ENCODE results near the gene RFNG. TPM values are rescaled to one million over a fixed set of nuclear protein-coding genes. Genes with fewer than 3 reads are reported as not detected.

Gene RFNG
- total RNA-seq, 2 experiments from 2014 or later: 26.3 to 28.4 TPM

GRCh38 chr17:82036634-82037091 is 14.9 kb downstream of the RFNG start:
- H3K27me3 Mint-ChIP-seq: no peaks in the 10 kb centered on the region
- ChIA-PET CTCF (interaction anchor here (1.3 kb wide), 1 partner anchor 16 kb away, joined by 3 read pairs; no protein-coding TSS in a partner anchor), POLR2A (interaction anchor here (0.8 to 5.3 kb wide), 5 partner anchors 14 to 166 kb away, joined by 3 to 41 read pairs (median 5); partner anchors contain the start of genes ARHGDIA, ASPSCR1, CENPX and GPS1)
- no peak for DNase-seq
- peaks cover 28% of the 10 kb centered on the region for H3K4me1 Mint-ChIP-seq
- peaks cover 8% of the 10 kb centered on the region for H3K36me3 Mint-ChIP-seq (ENCODE audit: low read depth)
- no peaks in the 10 kb centered on the region for H3K9me3 Mint-ChIP-seq
- H3K27ac Mint-ChIP-seq: peak overlapping the region; percentile 31
- peak overlapping the region; percentile 83 for H3K4me3 Mint-ChIP-seq

GRCh38 chr17:82035956-82036633 is 15.5 kb downstream of the RFNG start:
- POLR2A ChIA-PET: interaction anchor here (0.8 to 5.3 kb wide), 6 partner anchors 14 to 164 kb away, joined by 3 to 41 read pairs (median 6); partner anchors contain the start of genes ASPSCR1, CENPX, GPS1 and LRRC45

GRCh38 chr17:82035488-82035887 is 16.1 kb downstream of the RFNG start:
- H3K4me1 Mint-ChIP-seq: peaks cover 27% of the 10 kb centered on the region
- ChIA-PET CTCF (interaction anchor here (1.3 kb wide), 1 partner anchor 14 kb away, joined by 3 read pairs; no protein-coding TSS in a partner anchor), POLR2A (interaction anchor here (0.9 to 5.3 kb wide), 3 partner anchors 14 to 63 kb away, joined by 3 to 41 read pairs (median 6); partner anchors contain the start of genes CENPX and LRRC45)
- peak overlapping the region; percentile 43 for H3K4me3 Mint-ChIP-seq
- no peaks in the 10 kb centered on the region for H3K27me3 Mint-ChIP-seq
- H3K36me3 Mint-ChIP-seq (ENCODE audit: low read depth): peaks cover 8% of the 10 kb centered on the region
- no peaks in the 10 kb centered on the region for H3K9me3 Mint-ChIP-seq
- DNase-seq: no peak
- peak overlapping the region; percentile 18 for H3K27ac Mint-ChIP-seq

More at GRCh38 chr17:82035956-82036633, 15.5 kb downstream of the RFNG start:
- Mint-ChIP-seq H3K4me3 (peak overlapping the region; percentile 83), H3K4me1 (peaks cover 28% of the 10 kb centered on the region), H3K36me3 (ENCODE audit: low read depth) (peaks cover 8% of the 10 kb centered on the region), H3K27ac (no peak overlapping the region), H3K27me3 (no peaks in the 10 kb centered on the region), H3K9me3 (no peaks in the 10 kb centered on the region)
- no peak for DNase-seq
- CTCF ChIA-PET: interaction anchor here (1.3 kb wide), 1 partner anchor 15 kb away, joined by 3 read pairs; no protein-coding TSS in a partner anchor

- peaks cover 10% of the 10 kb centered on the region for H3K36me3 Mint-ChIP-seq (ENCODE audit: low read depth)
- ChIA-PET POLR2A (interaction anchor here (1.5 to 5.3 kb wide), 2 partner anchors 13 to 64 kb away, joined by 6 to 41 read pairs; partner anchors contain the start of genes CENPX and LRRC45), CTCF (no interaction called here)
- peaks cover 34% of the 10 kb centered on the region for H3K4me1 Mint-ChIP-seq
- no peaks in the 10 kb centered on the region for H3K9me3 Mint-ChIP-seq
- no peak overlapping the region for H3K27ac Mint-ChIP-seq
- DNase-seq: no peak
- no peaks in the 10 kb centered on the region for H3K27me3 Mint-ChIP-seq
- H3K4me3 Mint-ChIP-seq: no peak overlapping the region
These were observed 17.1 kb downstream of the RFNG start for GRCh38 chr17:82034371-82035011.

GRCh38 chr17:82033359-82034085 is 18.1 kb downstream of the RFNG start:
- peaks cover 30% of the 10 kb centered on the region for H3K4me1 Mint-ChIP-seq
- no peaks in the 10 kb centered on the region for H3K9me3 Mint-ChIP-seq
- DNase-seq: no peak
- no peak overlapping the region for H3K27ac Mint-ChIP-seq
- H3K4me3 Mint-ChIP-seq: no peak overlapping the region
- H3K27me3 Mint-ChIP-seq: no peaks in the 10 kb centered on the region
- H3K36me3 Mint-ChIP-seq (ENCODE audit: low read depth): peaks cover 10% of the 10 kb centered on the region
- POLR2A ChIA-PET: interaction anchor here (0.6 to 5.3 kb wide), 2 partner anchors 12 to 335 kb away, joined by 3 to 41 read pairs; partner anchors contain the start of genes CENPX and LRRC45
- CTCF ChIA-PET: no interaction called here

- ChIA-PET CTCF (no interaction called here), POLR2A (interaction anchor here (3.7 kb wide), 1 partner anchor 10 kb away, joined by 15 read pairs; the partner anchor contains the start of gene CENPX)
- DNase-seq: peak; percentile 58
- Mint-ChIP-seq H3K27ac (no peak overlapping the region), H3K4me3 (peak overlapping the region; percentile 37), H3K27me3 (no peaks in the 10 kb centered on the region), H3K4me1 (peaks cover 30% of the 10 kb centered on the region), H3K9me3 (no peaks in the 10 kb centered on the region), H3K36me3 (ENCODE audit: low read depth) (peaks cover 15% of the 10 kb centered on the region)
These were observed 19.6 kb downstream of the RFNG start for GRCh38 chr17:82031885-82032627.

- H3K36me3 Mint-ChIP-seq (ENCODE audit: low read depth): peaks cover 15% of the 10 kb centered on the region
- peak within 1 kb of the TSS; percentile 56 for H3K27ac Mint-ChIP-seq
- POLR2A ChIA-PET: interaction anchor here (0.9 to 3.7 kb wide), 6 partner anchors 10 to 175 kb away, joined by 3 to 15 read pairs (median 7); partner anchors contain the start of genes ALYREF, ANAPC11, ARHGDIA and CENPX
These were observed 20.2 kb downstream of the RFNG start, which contains the start of gene RAC3 for GRCh38 chr17:82031303-82031884. RAC3 (plus strand) TSS chr17:82031678; CDS start chr17:82031762, 84 bp downstream.

GRCh38 chr17:82030470-82031302 is 20.9 kb downstream of the RFNG start:
- Mint-ChIP-seq H3K9me3 (no peaks in the 10 kb centered on the region), H3K36me3 (ENCODE audit: low read depth) (peaks cover 20% of the 10 kb centered on the region), H3K27ac (peak overlapping the region; percentile 56), H3K4me1 (peaks cover 31% of the 10 kb centered on the region), H3K27me3 (no peaks in the 10 kb centered on the region), H3K4me3 (peak overlapping the region; percentile 78)
- POLR2A ChIA-PET: interaction anchor here (0.6 to 3.7 kb wide), 24 partner anchors 7 to 328 kb away, joined by 3 to 15 read pairs (median 3); partner anchors contain the start of genes ALYREF, ANAPC11, ARHGDIA and CENPX
- CTCF ChIA-PET: interaction anchor here (0.6 to 2.3 kb wide), 23 partner anchors 11 to 517 kb away, joined by 3 to 16 read pairs (median 4); partner anchors contain the start of gene CCDC57
- DNase-seq: peak; percentile 86

More at GRCh38 chr17:82031303-82031884, 20.2 kb downstream of the RFNG start, which contains the start of gene RAC3:
- no peaks in the 10 kb centered on the region for H3K9me3 Mint-ChIP-seq
- CTCF ChIA-PET: interaction anchor here (1.2 to 1.3 kb wide), 2 partner anchors 205 to 516 kb away, joined by 3 to 4 read pairs; no protein-coding TSS in a partner anchor
- H3K4me3 Mint-ChIP-seq: peak within 1 kb of the TSS; percentile 78
- H3K27me3 Mint-ChIP-seq: no peaks in the 10 kb centered on the region
- peaks cover 30% of the 10 kb centered on the region for H3K4me1 Mint-ChIP-seq
- DNase-seq: no peak

GRCh38 chr17:82029990-82030469 is 21.6 kb downstream of the RFNG start:
- Mint-ChIP-seq H3K4me3 (no peak overlapping the region), H3K9me3 (no peaks in the 10 kb centered on the region), H3K4me1 (peaks cover 26% of the 10 kb centered on the region), H3K27me3 (no peaks in the 10 kb centered on the region), H3K36me3 (ENCODE audit: low read depth) (peaks cover 14% of the 10 kb centered on the region), H3K27ac (no peak overlapping the region)
- POLR2A ChIA-PET: interaction anchor here (0.6 to 3.7 kb wide), 23 partner anchors 8 to 327 kb away, joined by 3 to 15 read pairs (median 3); partner anchors contain the start of genes ALYREF, ANAPC11, CENPX and DCXR
- CTCF ChIA-PET: interaction anchor here (0.8 to 2.3 kb wide), 15 partner anchors 8 to 518 kb away, joined by 3 to 16 read pairs (median 5); partner anchors contain the start of genes CCDC57 and DCXR
- no peak for DNase-seq

GRCh38 chr17:82029391-82029790 is 22.2 kb downstream of the RFNG start:
- DNase-seq: no peak
- Mint-ChIP-seq H3K4me3 (peak overlapping the region; percentile 34), H3K36me3 (ENCODE audit: low read depth) (peaks cover 12% of the 10 kb centered on the region), H3K27ac (no peak overlapping the region), H3K27me3 (no peaks in the 10 kb centered on the region), H3K4me1 (peaks cover 28% of the 10 kb centered on the region), H3K9me3 (no peaks in the 10 kb centered on the region)
- ChIA-PET CTCF (interaction anchor here (1.3 to 2.3 kb wide), 5 partner anchors 8 to 134 kb away, joined by 3 to 16 read pairs (median 6); partner anchors contain the start of gene DCXR), POLR2A (interaction anchor here (1.1 to 3.7 kb wide), 10 partner anchors 8 to 327 kb away, joined by 3 to 15 read pairs (median 5); partner anchors contain the start of genes CENPX, DCXR and MRPL12)
